OCI-LY3 (cell line): ENCODE data around the gene TM9SF4.

Experiments
- EZH2phosphoT487 ChIP-seq: fragments of 200-600 bp; shearing (Covaris generic); IDR thresholded peaks from 2 replicates; pipeline ENCODE4 v1.6.1; 2018; ENCODE audit warnings: antibody characterized with exemption, mixed run types, low read depth
- TF ChIP-seq, protein P1 (sequence below): fragments of 200-600, 300-600 bp; sonication (generic); IDR thresholded peaks from 2 replicates; pipeline ENCODE4 v1.5.1; 2014; ENCODE audit warnings: antibody characterized with exemption, low read length, low read depth

- TF ChIP-seq, protein P1, sequence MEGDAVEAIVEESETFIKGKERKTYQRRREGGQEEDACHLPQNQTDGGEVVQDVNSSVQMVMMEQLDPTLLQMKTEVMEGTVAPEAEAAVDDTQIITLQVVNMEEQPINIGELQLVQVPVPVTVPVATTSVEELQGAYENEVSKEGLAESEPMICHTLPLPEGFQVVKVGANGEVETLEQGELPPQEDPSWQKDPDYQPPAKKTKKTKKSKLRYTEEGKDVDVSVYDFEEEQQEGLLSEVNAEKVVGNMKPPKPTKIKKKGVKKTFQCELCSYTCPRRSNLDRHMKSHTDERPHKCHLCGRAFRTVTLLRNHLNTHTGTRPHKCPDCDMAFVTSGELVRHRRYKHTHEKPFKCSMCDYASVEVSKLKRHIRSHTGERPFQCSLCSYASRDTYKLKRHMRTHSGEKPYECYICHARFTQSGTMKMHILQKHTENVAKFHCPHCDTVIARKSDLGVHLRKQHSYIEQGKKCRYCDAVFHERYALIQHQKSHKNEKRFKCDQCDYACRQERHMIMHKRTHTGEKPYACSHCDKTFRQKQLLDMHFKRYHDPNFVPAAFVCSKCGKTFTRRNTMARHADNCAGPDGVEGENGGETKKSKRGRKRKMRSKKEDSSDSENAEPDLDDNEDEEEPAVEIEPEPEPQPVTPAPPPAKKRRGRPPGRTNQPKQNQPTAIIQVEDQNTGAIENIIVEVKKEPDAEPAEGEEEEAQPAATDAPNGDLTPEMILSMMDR = no peak
- no peak for TF ChIP-seq EZH2phosphoT487
These were observed 58.0 kb downstream of the TM9SF4 start for GRCh38 chr20:32167552-32167951.
